Parathyroid adenoma (tissue), 2 donors: ENCODE results near the gene METTL9.
"Not testable (repeated sequence)": the region's sequence is repeated elsewhere in the genome, so short reads cannot be mapped to it uniquely, and the experiment has no call there.

ENCODE experiments used
- H2AFZ ChIP-seq: fragments of 300-600 bp; sonication (generic); one replicate; pipeline ENCODE4 v1.7.0; 2017; ENCODE audit warnings: antibody characterized with exemption, mild to moderate bottlenecking
- H3K27ac ChIP-seq: fragments of 300-600 bp; sonication (generic); one replicate; pipeline ENCODE4 v1.7.0; 2017
- H3K27me3 ChIP-seq: fragments of 300-600 bp; sonication (generic); one replicate; pipeline ENCODE4 v1.7.0; 2017; ENCODE audit warnings: low read length; ENCODE audit not compliant: control insufficient read depth, insufficient read depth
- H3K36me3 ChIP-seq: fragments of 300-600 bp; sonication (generic); one replicate; pipeline ENCODE4 v1.7.0; 2017; ENCODE audit warnings: low read length; ENCODE audit not compliant: control insufficient read depth, insufficient read depth
- H3K4me1 ChIP-seq: fragments of 300-600 bp; sonication (generic); one replicate; pipeline ENCODE4 v1.7.0; 2017; ENCODE audit warnings: control low read depth
- H3K4me2 ChIP-seq: fragments of 300-600 bp; sonication (generic); one replicate; pipeline ENCODE4 v1.7.0; 2017; ENCODE audit warnings: low read length
- H3K4me3 ChIP-seq: fragments of 300-600 bp; sonication (generic); one replicate; pipeline ENCODE4 v1.7.0; 2017; ENCODE audit warnings: low read depth, low read length
- H3K79me2 ChIP-seq: fragments of 300-600 bp; sonication (generic); one replicate; pipeline ENCODE4 v1.7.0; 2017; ENCODE audit warnings: control low read depth
- H3K9ac ChIP-seq: fragments of 300-600 bp; sonication (generic); one replicate; pipeline ENCODE4 v1.7.0; 2017; ENCODE audit warnings: mild to moderate bottlenecking
- H3K9me3 ChIP-seq: fragments of 300-600 bp; sonication (generic); one replicate; pipeline ENCODE4 v1.7.0; 2017; ENCODE audit warnings: low read length; ENCODE audit not compliant: control insufficient read depth
- TF ChIP-seq, protein P1 (sequence below): fragments of 300-600 bp; sonication (generic); IDR thresholded peaks from one replicate; pipeline ENCODE4 v1.7.0; 2017; ENCODE audit warnings: antibody characterized with exemption, mild to moderate bottlenecking
- donor health status: primary hyperparathyroidism.

METTL9 gene

DNA sequence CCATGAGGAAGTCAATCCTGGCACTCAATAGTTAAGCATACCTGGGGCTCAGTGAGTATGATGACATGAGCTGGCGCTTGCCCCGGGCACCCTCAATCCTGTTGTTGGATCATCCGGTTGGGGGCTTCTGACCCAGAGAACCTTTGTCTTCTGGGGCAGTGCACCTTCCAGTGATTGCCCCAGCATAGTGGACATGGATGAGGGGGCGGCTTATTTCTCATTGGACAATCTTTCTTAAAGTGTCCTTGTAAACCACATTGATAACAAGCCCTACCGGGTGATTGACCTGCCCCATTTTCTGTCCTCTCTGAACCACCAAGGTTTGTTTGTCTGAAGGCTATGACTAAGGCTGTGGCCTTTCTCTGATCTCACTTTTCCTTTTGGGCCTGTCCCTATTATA, 34.8 kb downstream of the METTL9 start:
- H3K36me3 ChIP-seq = no peaks in the 10 kb centered on the region
- no peak overlapping the region for H3K9ac ChIP-seq
- TF ChIP-seq, protein P1, sequence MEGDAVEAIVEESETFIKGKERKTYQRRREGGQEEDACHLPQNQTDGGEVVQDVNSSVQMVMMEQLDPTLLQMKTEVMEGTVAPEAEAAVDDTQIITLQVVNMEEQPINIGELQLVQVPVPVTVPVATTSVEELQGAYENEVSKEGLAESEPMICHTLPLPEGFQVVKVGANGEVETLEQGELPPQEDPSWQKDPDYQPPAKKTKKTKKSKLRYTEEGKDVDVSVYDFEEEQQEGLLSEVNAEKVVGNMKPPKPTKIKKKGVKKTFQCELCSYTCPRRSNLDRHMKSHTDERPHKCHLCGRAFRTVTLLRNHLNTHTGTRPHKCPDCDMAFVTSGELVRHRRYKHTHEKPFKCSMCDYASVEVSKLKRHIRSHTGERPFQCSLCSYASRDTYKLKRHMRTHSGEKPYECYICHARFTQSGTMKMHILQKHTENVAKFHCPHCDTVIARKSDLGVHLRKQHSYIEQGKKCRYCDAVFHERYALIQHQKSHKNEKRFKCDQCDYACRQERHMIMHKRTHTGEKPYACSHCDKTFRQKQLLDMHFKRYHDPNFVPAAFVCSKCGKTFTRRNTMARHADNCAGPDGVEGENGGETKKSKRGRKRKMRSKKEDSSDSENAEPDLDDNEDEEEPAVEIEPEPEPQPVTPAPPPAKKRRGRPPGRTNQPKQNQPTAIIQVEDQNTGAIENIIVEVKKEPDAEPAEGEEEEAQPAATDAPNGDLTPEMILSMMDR = no peak
- H3K4me3 ChIP-seq = no peak overlapping the region
- H3K79me2 ChIP-seq = peaks cover 5% of the 10 kb centered on the region
- H3K27me3 ChIP-seq = no peaks in the 10 kb centered on the region
- H3K4me1 ChIP-seq = peaks cover 3% of the 10 kb centered on the region
- no peak overlapping the region for H3K4me2 ChIP-seq
- no peak overlapping the region for H2AFZ ChIP-seq
- H3K27ac ChIP-seq = no peak overlapping the region
- H3K9me3 ChIP-seq = no peaks in the 10 kb centered on the region

DNA sequence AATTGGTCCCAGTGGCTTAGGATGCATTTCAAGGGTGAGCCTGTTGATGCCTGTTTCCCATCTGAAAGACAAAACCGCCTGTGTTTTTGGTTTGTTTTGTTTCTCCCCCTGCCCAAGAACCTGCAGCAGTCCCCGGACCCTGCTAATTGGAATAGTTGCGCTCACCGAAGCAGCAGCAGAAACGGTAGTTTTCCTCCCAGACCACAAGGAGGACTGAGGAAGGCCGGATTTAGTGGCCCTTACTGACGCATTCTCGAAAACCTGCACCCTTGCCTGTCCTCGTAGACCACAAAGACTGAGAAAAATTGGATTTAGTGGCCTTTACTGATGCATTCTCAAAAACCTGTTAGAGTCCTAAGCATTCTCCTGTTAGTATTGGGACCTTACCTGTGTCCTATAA, 36.3 kb downstream of the METTL9 start:
- not testable (repeated sequence) for H2AFZ ChIP-seq, H3K4me2 ChIP-seq, H3K27me3 ChIP-seq, H3K4me1 ChIP-seq, H3K9ac ChIP-seq, H3K4me3 ChIP-seq, H3K9me3 ChIP-seq, H3K79me2 ChIP-seq, H3K36me3 ChIP-seq, H3K27ac ChIP-seq

DNA sequence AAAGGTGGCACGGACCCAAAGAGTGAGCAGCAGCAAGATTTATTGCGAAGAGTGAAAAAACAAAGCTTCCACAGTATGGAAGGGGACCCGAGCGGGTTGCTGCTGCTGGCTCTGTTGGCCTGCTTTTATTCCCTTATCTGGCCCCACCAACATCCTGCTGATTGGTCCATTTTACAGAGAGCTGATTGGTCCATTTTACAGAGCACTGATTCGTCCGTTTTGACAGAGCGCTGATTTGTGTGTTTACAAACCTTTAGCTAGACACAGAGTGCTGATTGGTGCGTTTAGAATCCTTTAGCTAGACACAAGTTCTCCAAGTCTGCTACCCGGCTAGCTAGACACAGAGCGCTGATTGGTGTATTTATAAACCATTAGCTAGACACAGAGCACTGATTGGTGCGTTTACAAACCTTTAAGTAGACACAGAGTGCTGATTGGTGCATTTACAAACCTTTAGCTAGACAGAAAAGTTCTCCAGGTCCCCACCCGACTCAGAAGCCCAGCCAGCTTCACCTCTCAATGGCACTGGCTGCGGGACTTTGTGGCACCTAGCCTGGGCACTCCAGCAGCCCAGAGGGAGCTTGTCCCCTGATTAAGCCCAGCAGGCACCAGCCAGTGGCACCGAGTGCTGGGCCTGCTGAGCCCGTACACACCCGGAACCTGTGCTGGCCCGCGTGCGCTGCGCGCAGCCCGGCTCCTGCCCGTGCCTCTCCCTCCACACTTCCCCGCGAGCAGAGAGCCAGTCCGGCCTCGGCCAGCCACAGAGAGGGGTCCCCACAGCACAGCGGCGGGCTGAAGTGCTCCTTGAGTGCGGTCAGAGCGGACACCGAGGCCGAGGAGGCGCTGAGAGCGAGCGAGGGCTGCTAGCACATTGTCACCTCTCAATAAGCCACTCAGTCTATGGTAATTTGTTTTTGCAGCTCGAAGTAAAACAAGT, 37.9 kb downstream of the METTL9 start:
- Histone ChIP-seq H3K9ac (no peak overlapping the region), H2AFZ (no peak overlapping the region), H3K27ac (no peak overlapping the region), H3K4me1 (no peaks in the 10 kb centered on the region), H3K27me3 (no peaks in the 10 kb centered on the region), H3K36me3 (no peaks in the 10 kb centered on the region), H3K9me3 (no peaks in the 10 kb centered on the region), H3K4me3 (no peak overlapping the region), H3K79me2 (peaks cover 2% of the 10 kb centered on the region), H3K4me2 (no peak overlapping the region)
- TF ChIP-seq, protein P1 = no peak

DNA sequence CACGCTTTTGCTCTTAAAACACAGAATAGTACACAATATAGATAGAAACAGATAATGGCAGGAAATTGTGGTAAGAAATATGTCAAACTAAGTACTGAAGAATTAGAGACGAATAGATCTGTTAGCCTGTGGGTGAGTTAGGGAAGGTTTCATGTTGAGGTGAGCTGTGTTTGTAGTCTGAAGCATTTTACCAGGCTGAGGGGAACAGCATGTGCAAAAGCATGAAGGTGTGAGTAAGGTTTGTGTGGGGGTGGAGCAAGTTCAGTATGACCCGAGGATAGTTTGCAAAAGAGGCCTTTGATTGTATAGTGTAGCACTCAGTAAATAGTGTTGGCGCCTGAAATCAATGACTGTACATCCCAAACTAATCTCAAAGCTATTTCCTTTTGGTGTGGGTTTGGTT, 39.2 kb downstream of the METTL9 start:
- no peaks in the 10 kb centered on the region for H3K79me2 ChIP-seq
- no peaks in the 10 kb centered on the region for H3K4me1 ChIP-seq
- H3K9me3 ChIP-seq = no peaks in the 10 kb centered on the region
- TF ChIP-seq, protein P1 = no peak
- no peak overlapping the region for H2AFZ ChIP-seq
- H3K9ac ChIP-seq = no peak overlapping the region
- no peak overlapping the region for H3K27ac ChIP-seq
- no peaks in the 10 kb centered on the region for H3K36me3 ChIP-seq
- no peaks in the 10 kb centered on the region for H3K27me3 ChIP-seq
- H3K4me3 ChIP-seq = no peak overlapping the region
- H3K4me2 ChIP-seq = no peak overlapping the region

DNA sequence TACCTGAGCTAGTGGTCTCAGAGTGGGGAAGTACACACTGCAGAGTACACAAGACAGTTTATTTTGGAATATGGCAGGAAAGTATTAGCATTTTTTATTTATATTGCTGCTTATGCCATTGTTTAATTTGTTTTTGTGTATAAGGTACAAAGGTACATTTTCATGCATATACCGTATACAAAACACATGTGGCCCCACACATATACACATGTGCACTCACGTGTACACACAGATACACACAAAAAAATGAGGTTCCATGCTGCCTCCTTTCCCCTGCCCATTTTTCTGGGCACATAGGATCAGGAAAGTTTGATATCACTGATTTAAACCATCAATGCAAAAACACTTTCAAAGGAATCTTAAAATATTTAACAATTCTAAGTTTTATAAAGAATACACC, 40.1 kb downstream of the METTL9 start:
- H3K9ac ChIP-seq = no peak overlapping the region
- H3K9me3 ChIP-seq = no peaks in the 10 kb centered on the region
- no peaks in the 10 kb centered on the region for H3K27me3 ChIP-seq
- peaks cover 3% of the 10 kb centered on the region for H3K79me2 ChIP-seq
- no peaks in the 10 kb centered on the region for H3K4me1 ChIP-seq
- TF ChIP-seq, protein P1 = no peak
- no peak overlapping the region for H2AFZ ChIP-seq
- H3K27ac ChIP-seq = no peak overlapping the region
- no peak overlapping the region for H3K4me3 ChIP-seq
- H3K36me3 ChIP-seq = no peaks in the 10 kb centered on the region
- no peak overlapping the region for H3K4me2 ChIP-seq
